WI38 (cell line): Measurements from ENCODE around the gene SEC14L5.

Experiments
- H3K4me3 ChIP-seq: 2 replicates; pipeline ENCODE4 v1.5.1; 2011; ENCODE audit warnings: low read depth, mild to moderate bottlenecking, control low read depth, low read length
- CTCF ChIP-seq: IDR thresholded peaks from 2 replicates; pipeline ENCODE4 v1.5.1; 2012; ENCODE audit warnings: low read depth, mild to moderate bottlenecking, control low read depth, low read length

The SEC14L5 gene

GRCh38 chr16:4981473-4981872, 23.3 kb downstream of the SEC14L5 start:
- no peak for TF ChIP-seq CTCF
- H3K4me3 ChIP-seq, result no peak overlapping the region

DNA sequence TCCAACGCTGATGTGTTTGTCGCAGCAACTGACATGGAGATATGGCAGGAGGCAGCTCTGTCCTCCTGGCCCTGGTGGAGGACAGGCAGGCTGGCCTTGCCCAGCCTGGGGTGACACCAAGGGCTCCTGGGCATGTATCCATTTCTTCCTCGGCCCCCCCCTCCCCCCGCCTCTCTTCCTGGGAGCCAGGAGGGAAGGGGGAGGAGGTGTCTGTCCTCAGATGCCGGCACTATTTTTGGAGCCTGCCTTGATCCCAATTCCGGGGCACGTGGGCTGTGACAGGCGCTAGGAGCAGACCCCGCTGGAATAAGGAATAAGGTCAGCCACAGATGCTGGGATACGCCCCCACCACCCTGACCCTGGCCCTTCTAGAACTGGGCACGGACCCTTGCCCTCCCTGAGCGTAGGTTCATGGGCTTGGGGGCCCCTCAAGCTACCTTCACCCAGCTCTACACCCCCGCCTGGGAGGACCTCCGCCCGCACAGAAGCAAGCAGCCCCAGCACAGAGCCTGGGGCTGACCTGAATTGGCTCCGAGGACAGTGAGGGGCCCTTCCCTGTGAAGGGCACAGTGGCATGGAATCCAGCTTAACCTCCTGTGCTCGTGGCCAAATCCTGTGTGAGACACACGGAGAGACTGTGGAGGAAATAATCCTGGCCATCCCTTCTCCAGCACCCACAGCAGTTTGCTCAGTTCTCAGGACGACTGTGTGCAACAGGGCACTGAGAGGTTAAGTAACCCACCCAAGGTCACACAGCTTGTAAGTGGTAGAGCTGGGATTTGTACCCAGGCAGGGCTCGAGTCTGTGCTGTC, 24.1 kb downstream of the SEC14L5 start:
- no peak for TF ChIP-seq CTCF
- H3K4me3 ChIP-seq, result no peak overlapping the region

GRCh38 chr16:4984174-4984990, 26.3 kb downstream of the SEC14L5 start:
- TF ChIP-seq CTCF, result no peak
- no peak overlapping the region for H3K4me3 ChIP-seq

GRCh38 chr16:4987250-4987579, 29.1 kb downstream of the SEC14L5 start:
- no peak for TF ChIP-seq CTCF

DNA sequence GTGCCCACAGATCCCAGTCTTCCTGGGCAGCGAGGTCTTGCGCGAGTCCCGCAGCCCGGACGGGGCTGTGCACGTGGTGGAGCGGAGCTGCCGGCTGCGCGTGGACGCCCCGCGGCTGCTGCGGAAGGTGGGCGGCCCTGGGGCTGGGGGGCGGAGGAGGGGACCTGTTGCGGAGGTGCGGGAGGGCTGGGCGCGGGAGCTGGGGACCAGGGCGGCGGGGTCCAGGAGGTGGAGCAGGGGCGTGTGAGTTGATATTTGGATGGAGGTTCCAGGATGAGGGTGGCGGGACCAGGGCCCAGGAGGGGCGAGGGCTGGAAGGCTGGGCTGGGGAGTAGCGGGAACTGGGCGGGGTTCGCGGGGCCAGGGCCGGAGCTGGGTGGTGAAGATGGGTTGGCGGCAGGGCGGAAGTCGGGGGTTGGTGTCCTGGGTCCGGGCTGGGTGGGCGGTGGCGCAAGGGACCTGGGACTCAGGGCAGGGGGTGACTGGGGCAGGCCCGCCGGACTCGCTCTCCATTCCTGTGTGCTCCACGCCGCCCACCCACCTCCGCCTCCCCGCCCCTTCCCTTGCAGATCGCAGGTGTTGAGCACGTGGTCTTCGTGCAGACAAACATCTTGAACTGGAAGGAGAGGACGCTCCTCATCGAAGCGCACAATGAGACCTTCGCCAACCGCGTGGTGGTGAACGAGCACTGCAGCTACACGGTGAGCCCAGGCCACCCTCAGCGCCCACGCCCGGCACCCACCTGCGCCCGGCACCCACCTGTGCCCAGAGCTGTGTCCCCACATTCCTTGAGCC, 29.6 kb downstream of the SEC14L5 start:
- H3K4me3 ChIP-seq, result no peak overlapping the region
- TF ChIP-seq CTCF, result no peak

More at GRCh38 chr16:4987250-4987579, 29.1 kb downstream of the SEC14L5 start:
- H3K4me3 ChIP-seq, result no peak overlapping the region

- no peak overlapping the region for H3K4me3 ChIP-seq
- no peak for TF ChIP-seq CTCF
These were observed 30.5 kb downstream of the SEC14L5 start for GRCh38 chr16:4988647-4989046.
